PC-3 (cell line): Measurements from ENCODE around the gene ALG6. TPM values are rescaled to one million over a fixed set of nuclear protein-coding genes. Genes with fewer than 3 reads are reported as not detected.

Experiments used
- ATAC-seq: fragments of 200-7000 bp; cut with Tn5 transposase; 2 replicates; pipeline ENCODE4 v1.9.1; 2020; ENCODE audit warnings: mild to moderate bottlenecking, moderate library complexity
- BruUV-seq: library from RNA; stranded (reverse); fragments of 400-500 nt; replicated peaks from 2 replicates; lab custom pipeline; 2021; lab: Mats Ljungman, UMichigan
- CTCF ChIA-PET: fragments of 300-600 bp; sonication (Branson Sonifier 250); formaldehyde crosslinking; loops from one replicate; lab custom pipeline; 2022; ENCODE audit warnings: antibody characterized with exemption; lab: Charles Lee
- POLR2A ChIA-PET: fragments of 300-600 bp; sonication (Branson Sonifier 250); formaldehyde crosslinking; loops from one replicate; lab custom pipeline; 2022; ENCODE audit warnings: antibody characterized with exemption; ENCODE audit not compliant: unreplicated experiment; lab: Charles Lee
- DNase-seq: peaks from one replicate; pipeline ENCODE4 v3.0.0-alpha.2; 2015
- H2AFZ ChIP-seq: fragments of 300-600 bp; sonication (generic); 2 replicates; pipeline ENCODE4 v1.6.0; 2016; ENCODE audit warnings: antibody characterized with exemption, low read length
- H3F3A ChIP-seq: fragments of 300-600 bp; sonication (generic); one replicate; pipeline ENCODE4 v1.6.0; 2017; ENCODE audit warnings: antibody characterized with exemption, low read length, control low read depth, mild to moderate bottlenecking; ENCODE audit not compliant: unreplicated experiment
- H3K27ac ChIP-seq: fragments of 300-600 bp; sonication (generic); 2 replicates; pipeline ENCODE4 v1.5.1; 2016; ENCODE audit warnings: mild to moderate bottlenecking, low read length
- H3K27me3 ChIP-seq: fragments of 300-600 bp; sonication (generic); 2 replicates; pipeline ENCODE4 v1.6.1; 2016; ENCODE audit warnings: low read length, mixed read lengths
- H3K36me3 ChIP-seq: fragments of 300-600 bp; sonication (generic); 2 replicates; pipeline ENCODE4 v1.6.1; 2016; ENCODE audit warnings: low read depth, mixed run types, low read length, mixed read lengths
- H3K4me1 ChIP-seq: fragments of 300-600 bp; sonication (generic); 2 replicates; pipeline ENCODE4 v1.5.1; 2016; ENCODE audit warnings: low read length; ENCODE audit not compliant: insufficient read depth
- H3K4me2 ChIP-seq: fragments of 300-600 bp; sonication (generic); 2 replicates; pipeline ENCODE4 v1.6.0; 2016; ENCODE audit warnings: low read length
- H3K4me3 ChIP-seq: fragments of 300-600 bp; sonication (generic); 2 replicates; pipeline ENCODE4 v1.5.1; 2016; ENCODE audit warnings: mild to moderate bottlenecking, low read length, mixed read lengths
- H3K79me2 ChIP-seq: fragments of 300-600 bp; sonication (generic); 2 replicates; pipeline ENCODE4 v1.6.1; 2017; ENCODE audit warnings: low read length, mixed read lengths
- H3K9ac ChIP-seq: fragments of 300-600 bp; sonication (generic); 2 replicates; pipeline ENCODE4 v1.6.0; 2016; ENCODE audit warnings: mild to moderate bottlenecking, low read length
- H3K9me2 ChIP-seq: fragments of 300-600 bp; sonication (generic); replicated peaks from 2 replicates; pipeline ENCODE4 v1.6.1; 2016; ENCODE audit warnings: mixed run types, low read length, mixed read lengths
- H3K9me3 ChIP-seq: fragments of 300-600 bp; sonication (generic); 2 replicates; pipeline ENCODE4 v1.6.1; 2016; ENCODE audit warnings: low read length, mixed read lengths
- H4K20me1 ChIP-seq: fragments of 300-600 bp; sonication (generic); 2 replicates; pipeline ENCODE4 v1.6.1; 2016; ENCODE audit warnings: low read length, mixed read lengths
- CTCF ChIP-seq: fragments of 300-600 bp; sonication (generic); conservative IDR thresholded peaks from 2 replicates; pipeline ENCODE4 v1.5.1; 2017; ENCODE audit warnings: antibody characterized with exemption, low read depth, mild to moderate bottlenecking, low read length
- EZH2 ChIP-seq: fragments of 300-600 bp; sonication (generic); IDR thresholded peaks from one replicate; pipeline ENCODE4 v1.6.1; 2017; ENCODE audit warnings: antibody characterized with exemption, mild to moderate bottlenecking, low read length; ENCODE audit not compliant: unreplicated experiment
- EZH2phosphoT487 ChIP-seq: fragments of 300-600 bp; sonication (generic); IDR thresholded peaks from 2 replicates; pipeline ENCODE4 v1.6.1; 2018; ENCODE audit warnings: mild to moderate bottlenecking, antibody characterized with exemption, low read length, borderline replicate concordance
- intact Hi-C: fragments of 100-400 bp; cut with micrococcal nuclease; formaldehyde crosslinking; loops from 2 replicates; pipeline ENCODE4 v1.9.0; 2023
- total RNA-seq: library from RNA; depleted of rRNA; stranded (reverse); fragments of >200 nt; gene quantifications from 2 replicates; pipeline ENCODE4 v1.2.3, GENCODE V29; 2014

ALG6 gene
- total RNA-seq, 1 experiment from 2014 or later = 17.3 TPM

- ChIA-PET CTCF (no interaction called here), POLR2A (no interaction called here)
- Histone ChIP-seq H3K4me1 (peaks cover 2% of the 10 kb centered on the region; the same call in 1 of the 2 replicates), H3K36me3 (no peaks in the 10 kb centered on the region), H3K4me2 (peak overlapping the region; percentile 88), H2AFZ (peak overlapping the region; percentile 99), H3K79me2 (no peaks in the 10 kb centered on the region), H3K9me3 (no peaks in the 10 kb centered on the region), H3K4me3 (peak overlapping the region; percentile 85), H3K27me3 (no peaks in the 10 kb centered on the region), H4K20me1 (no peaks in the 10 kb centered on the region), H3F3A (no peaks in the 10 kb centered on the region), H3K9ac (peak overlapping the region; percentile 58; the same call in 1 of the 2 replicates), H3K27ac (no peak overlapping the region), H3K9me2 (no peaks in the 10 kb centered on the region)
- no peak for DNase-seq
- BruUV-seq = no TSS peak
- TF ChIP-seq EZH2 = no peak
- no peak for TF ChIP-seq EZH2phosphoT487
- no peak for TF ChIP-seq CTCF
- ATAC-seq = no peak
- intact Hi-C loops = no loop called here
Observed at GRCh38 chr1:63322944-63323864, 44.2 kb upstream of the ALG6 start.

- Histone ChIP-seq H3K9me2 (no peaks in the 10 kb centered on the region), H3K9me3 (no peaks in the 10 kb centered on the region), H3K36me3 (no peaks in the 10 kb centered on the region), H3K4me2 (no peak overlapping the region), H2AFZ (no peak overlapping the region), H3K27ac (no peak overlapping the region), H3K27me3 (no peaks in the 10 kb centered on the region), H3K9ac (no peak overlapping the region), H3K4me1 (no peaks in the 10 kb centered on the region), H3K4me3 (no peak overlapping the region), H3F3A (no peaks in the 10 kb centered on the region), H3K79me2 (no peaks in the 10 kb centered on the region), H4K20me1 (no peaks in the 10 kb centered on the region)
- ChIA-PET POLR2A (no interaction called here), CTCF (no interaction called here)
- TF ChIP-seq CTCF (no peak), EZH2phosphoT487 (no peak)
- intact Hi-C loops = no loop called here
- DNase-seq (no peak), ATAC-seq (no peak)
- no TSS peak for BruUV-seq
Observed at GRCh38 chr1:63323865-63324778, 43.3 kb upstream of the ALG6 start.
